Measurements from ENCODE around the gene ST6GALNAC4.
A peak's percentile ranks its signal among the peaks of the same experiment; 100 is the strongest.

The ST6GALNAC4 gene

GRCh38 chr9:127928676-127929624 is 12.1 kb upstream of the ST6GALNAC4 start:
- no peak for DNase-seq

- no peak for DNase-seq
Observed at GRCh38 chr9:127927988-127928675, 11.3 kb upstream of the ST6GALNAC4 start.

- peak; percentile 64 to 88 (median 82) for DNase-seq
Observed at GRCh38 chr9:127927201-127927987, 10.6 kb upstream of the ST6GALNAC4 start.

- DNase-seq, result no peak
Observed at GRCh38 chr9:127926906-127927200, 10.0 kb upstream of the ST6GALNAC4 start.

- DNase-seq, result no peak
Observed at GRCh38 chr9:127925959-127926905, 9.4 kb upstream of the ST6GALNAC4 start.

- no peak for DNase-seq
Observed at GRCh38 chr9:127924736-127925444, 8.0 kb upstream of the ST6GALNAC4 start.

GRCh38 chr9:127923771-127924170 is 6.9 kb upstream of the ST6GALNAC4 start:
- DNase-seq, result no peak

GRCh38 chr9:127923046-127923445 is 6.2 kb upstream of the ST6GALNAC4 start:
- no peak for DNase-seq

- DNase-seq, result peak; percentile 46 to 84 (median 68)
Observed at GRCh38 chr9:127921557-127922120, 4.8 kb upstream of the ST6GALNAC4 start.

GRCh38 chr9:127920794-127921193 is 4.0 kb upstream of the ST6GALNAC4 start:
- no peak for DNase-seq

- DNase-seq, result no peak
Observed at GRCh38 chr9:127919253-127919815, 2.5 kb upstream of the ST6GALNAC4 start.

GRCh38 chr9:127918183-127919107 is 1.6 kb upstream of the ST6GALNAC4 start:
- no peak for DNase-seq

- no peak for DNase-seq
Observed at GRCh38 chr9:127917603-127918002, 762 bp upstream of the ST6GALNAC4 start.

GRCh38 chr9:127915801-127916719 is 781 bp downstream of the ST6GALNAC4 start:
- peak in 4 of 6 experiments; percentile 22 to 56 (median 26) for DNase-seq

- DNase-seq, result no peak
Observed at GRCh38 chr9:127915325-127915752, 1.5 kb downstream of the ST6GALNAC4 start.

GRCh38 chr9:127913682-127914081 is 3.2 kb downstream of the ST6GALNAC4 start:
- no peak for DNase-seq

GRCh38 chr9:127912882-127913281 is 4.0 kb downstream of the ST6GALNAC4 start:
- DNase-seq, result no peak

GRCh38 chr9:127912296-127912695 is 4.5 kb downstream of the ST6GALNAC4 start:
- DNase-seq, result no peak

Data from stimulated activated naive CD4-positive, alpha-beta T cell (primary cell).